Nucleus accumbens (tissue), 56 donors: ENCODE measurements around the gene CRLF1.
"Not testable (repeated sequence)": the region's sequence is repeated elsewhere in the genome, so short reads cannot be mapped to it uniquely, and the experiment has no call there.

Experiments
- DNase-seq, 56 donors: peaks; one replicate each; lab custom pipeline; 2025; lab: John Stamatoyannopoulos, UW

The CRLF1 gene

DNA sequence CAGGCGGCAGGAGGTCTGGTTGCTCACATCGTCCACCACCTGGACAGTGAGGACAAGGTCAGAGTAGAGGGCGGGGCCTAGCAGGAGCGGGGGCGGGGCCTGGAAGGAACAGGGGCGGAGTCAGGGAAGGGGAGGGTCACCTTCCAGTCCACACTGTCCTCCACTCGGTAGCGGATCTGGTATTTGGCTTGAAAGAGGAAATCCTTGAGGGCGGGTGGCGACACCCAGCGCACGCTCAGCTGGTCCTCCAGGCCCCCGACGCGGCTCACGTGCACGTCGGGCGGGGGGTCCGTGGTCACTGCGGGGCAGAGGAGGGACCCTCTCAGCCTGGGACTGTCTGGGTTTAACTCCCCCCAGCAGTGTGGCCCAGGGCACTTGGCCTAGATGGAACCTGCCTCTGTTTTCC, 9.8 kb downstream of the CRLF1 start:
- peak in 2 of 56 donors; percentile 12 to 18 for DNase-seq

- no peak for DNase-seq
Observed at GRCh38 chr19:18595475-18595874, 11.1 kb downstream of the CRLF1 start.

- DNase-seq: no peak
Observed at GRCh38 chr19:18594824-18595373, 11.7 kb downstream of the CRLF1 start.

DNA sequence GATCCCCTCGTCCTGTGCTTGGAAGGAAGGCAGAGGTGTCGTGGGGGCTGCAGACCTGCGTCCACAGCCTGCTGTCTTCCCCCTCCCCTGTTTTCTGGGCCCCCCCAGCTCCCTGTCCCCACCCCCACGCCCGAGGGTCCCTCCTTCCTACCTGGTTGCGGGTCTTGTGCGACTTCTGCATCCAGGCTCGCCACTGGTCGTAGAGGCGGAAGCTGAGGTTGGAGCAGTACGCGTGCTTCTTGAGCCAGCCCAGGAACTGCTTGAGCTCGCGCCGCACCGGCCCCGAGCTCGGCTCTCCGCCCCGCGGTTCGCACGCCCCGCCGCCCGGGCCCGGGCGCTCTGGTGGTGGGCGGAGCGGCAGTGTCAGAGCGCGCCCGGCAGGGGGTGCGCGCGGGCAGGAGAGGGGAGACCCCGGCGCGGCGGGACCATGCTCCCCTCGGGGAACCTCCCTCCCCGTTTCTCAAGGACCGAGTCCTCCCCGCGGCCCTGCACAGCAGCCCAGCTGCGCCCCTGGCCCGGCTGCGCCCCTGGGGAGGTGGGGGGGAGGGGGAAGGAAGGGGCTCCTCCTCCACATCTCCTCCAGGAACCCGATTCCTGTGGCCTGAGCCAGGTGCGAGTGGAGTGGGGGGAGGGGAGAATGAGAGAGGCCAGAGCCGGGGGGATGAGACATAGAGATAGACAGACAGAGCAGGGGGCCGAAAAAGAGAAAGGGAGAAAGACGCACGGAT, 12.3 kb downstream of the CRLF1 start:
- DNase-seq: peak in 42 of 56 donors; percentile 6 to 70 (median 32)

DNA sequence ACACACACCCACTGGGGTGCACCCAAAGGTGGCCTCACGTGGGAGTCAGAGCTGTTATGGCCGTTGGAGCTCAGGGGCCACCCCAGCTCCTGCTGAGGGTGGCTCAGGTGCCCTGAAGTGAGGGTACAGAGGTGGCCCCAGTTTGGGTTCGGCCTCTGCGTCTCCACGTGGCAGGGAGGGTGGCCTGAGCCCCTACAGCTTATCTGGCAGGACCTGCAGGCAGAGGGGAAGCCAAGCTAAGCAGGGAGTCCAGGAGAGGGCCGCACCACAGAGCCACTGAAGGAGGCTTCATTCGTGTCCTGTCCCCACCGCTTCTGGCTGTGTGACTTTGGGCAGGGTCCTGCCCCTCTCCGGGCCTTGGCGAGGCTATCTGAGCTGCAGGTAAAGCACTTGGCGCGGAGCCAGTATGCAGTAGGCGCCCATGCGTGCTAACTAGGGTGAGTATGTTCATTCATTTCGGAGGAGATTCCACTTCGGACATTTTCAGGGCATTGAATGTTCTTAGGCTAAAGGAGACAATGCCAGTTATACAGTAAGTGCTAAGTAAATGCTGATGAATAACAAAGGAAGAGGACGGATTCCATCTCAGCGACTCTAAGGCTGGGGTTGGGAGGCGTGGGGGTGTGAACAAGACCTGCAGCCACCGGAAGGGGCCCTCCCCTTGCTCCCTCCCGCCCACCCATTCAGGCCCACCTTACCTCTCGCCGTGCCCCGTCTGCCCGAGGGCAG, 13.1 kb downstream of the CRLF1 start:
- no peak for DNase-seq

DNA sequence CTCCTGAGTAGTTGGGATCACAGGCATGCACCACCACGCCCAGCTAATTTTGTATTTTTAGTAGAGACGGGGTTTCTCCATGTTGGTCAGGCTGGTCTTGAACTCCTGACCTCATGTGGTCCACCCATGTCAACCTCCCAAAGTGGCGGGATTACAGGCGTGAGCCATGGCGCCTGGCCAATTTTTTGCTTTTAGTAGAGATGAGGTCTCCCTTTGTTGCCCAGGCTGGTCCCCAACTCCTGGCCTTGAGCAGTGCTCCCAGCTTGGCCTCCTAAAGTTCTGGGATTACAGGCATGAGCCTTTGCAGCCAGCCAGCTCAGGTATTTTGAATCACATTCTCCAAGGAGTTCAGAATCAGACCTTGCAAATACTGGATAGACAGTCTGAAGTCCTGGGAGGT, 13.9 kb downstream of the CRLF1 start:
- DNase-seq: not testable (repeated sequence)

- DNase-seq: no peak
Observed at GRCh38 chr19:18591735-18592385, 14.7 kb downstream of the CRLF1 start.

DNA sequence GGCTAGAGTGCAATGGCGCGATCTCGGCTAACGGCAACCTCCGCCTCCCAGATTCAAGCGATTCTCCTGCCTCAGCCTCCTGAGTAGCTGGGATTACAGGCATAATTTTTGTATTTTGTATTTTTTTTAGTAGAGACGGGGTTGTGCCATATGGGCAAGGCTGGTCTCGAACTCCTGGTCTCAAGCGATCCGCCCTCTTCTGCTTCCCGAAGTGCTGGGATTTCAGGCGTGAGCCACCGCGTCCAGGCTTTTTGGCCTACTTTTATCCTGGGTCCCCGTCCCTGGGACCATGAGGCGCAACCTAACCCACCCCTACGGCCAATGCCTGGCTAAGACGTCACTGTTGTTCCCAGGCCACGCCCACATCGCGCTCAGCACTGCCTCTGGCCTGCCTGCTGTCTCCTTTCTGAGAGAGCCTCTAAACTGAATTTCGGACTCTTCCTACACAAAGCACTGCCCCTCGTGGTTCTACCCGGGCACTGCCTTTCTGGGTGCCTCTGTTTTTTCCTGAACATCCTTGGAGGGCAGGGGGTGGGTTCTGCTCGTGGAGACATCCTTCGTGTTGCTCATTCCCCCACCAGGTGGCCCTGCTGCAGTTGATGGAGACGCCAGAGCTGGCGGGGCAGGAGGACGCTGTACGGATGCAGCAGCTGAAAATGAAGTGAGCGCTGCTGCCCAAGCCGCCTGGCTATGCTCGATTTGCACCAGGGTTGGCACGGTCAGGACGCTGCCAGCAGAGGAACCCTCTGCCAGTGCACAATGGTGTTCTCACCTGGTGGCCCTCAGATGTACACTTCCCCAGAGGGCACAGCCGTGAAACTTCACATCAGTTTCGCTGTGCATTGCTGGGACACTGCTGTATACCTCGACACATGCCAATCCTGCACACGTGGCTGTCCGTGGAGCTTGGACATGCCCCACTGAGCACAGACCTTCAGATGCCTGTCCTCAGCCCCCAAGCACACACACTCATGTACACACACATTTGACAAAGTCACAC, 16.0 kb downstream of the CRLF1 start:
- DNase-seq: peak in 54 of 56 donors; percentile 23 to 93 (median 74)

- DNase-seq: peak in 31 of 56 donors; percentile 18 to 67 (median 46)
Observed at GRCh38 chr19:18589380-18590272, 17.0 kb downstream of the CRLF1 start.

DNA sequence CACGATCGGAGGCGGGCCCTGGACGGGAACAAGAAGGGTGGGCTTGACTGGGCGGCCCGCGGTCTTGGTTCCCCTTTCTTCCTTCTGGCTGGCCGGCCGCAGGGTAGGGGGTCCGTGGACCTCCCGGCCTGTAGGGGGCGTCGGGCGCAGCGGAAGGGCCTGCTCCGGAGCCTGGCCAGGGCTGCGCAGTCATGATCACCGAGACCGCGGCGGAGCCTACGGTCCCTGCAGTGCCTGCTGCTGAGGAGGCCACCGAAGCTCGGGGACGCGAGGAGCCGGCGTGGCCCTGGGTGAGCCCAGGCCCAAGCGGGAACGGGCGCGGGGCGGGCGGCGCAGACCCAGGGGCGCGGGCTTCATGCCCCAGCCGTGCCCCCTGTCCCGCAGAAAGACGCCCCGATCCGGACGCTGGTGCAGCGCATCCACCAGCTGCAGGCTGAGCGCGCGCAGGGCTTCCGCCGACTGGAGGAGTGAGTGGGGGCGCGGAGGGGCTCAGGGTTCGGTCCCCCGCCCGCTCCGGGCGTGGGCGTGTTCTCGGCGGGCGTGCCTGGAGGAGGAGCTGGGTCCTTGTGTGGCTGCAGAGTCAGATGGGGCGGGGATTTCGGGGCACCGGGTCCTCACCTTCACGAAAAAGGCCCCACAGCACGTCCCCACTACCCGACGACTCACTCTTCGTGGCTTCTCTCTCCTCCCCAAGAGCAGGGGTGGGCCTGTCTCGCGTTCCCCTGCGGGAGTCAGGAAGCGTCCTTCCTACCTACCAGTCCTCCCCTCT, 17.8 kb downstream of the CRLF1 start, which contains the start of gene REX1BD:
TSS of gene REX1BD (plus strand) at position 188 of the 769 bp plus-strand sequence. CDS start at position 192, 4 bp downstream.
- peak in 55 of 56 donors; percentile 29 to 89 (median 76) for DNase-seq

GRCh38 chr19:18587962-18588610, 18.5 kb downstream of the CRLF1 start:
- DNase-seq: no peak

DNA sequence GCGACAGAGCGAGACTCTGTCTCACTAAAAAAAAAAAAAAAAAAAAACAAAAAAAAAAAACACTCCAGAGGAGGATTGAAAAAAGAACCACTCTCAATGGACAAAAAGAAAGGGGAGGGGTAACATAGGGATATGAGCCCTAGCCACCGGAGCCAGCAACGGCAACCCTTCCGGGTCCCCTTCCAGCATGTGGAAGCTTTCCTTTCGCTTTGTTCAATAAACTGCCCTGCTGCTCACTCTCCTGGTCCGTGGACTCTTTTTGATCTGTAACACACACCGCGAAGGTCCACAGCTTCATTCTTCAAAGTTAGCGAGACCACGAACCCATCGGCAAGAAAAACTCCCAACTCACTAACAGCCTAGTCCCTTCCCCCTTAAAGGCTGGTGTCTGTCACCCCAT, 19.0 kb downstream of the CRLF1 start:
- DNase-seq: no peak

- no peak for DNase-seq
Observed at GRCh38 chr19:18586306-18586705, 20.3 kb downstream of the CRLF1 start.

DNA sequence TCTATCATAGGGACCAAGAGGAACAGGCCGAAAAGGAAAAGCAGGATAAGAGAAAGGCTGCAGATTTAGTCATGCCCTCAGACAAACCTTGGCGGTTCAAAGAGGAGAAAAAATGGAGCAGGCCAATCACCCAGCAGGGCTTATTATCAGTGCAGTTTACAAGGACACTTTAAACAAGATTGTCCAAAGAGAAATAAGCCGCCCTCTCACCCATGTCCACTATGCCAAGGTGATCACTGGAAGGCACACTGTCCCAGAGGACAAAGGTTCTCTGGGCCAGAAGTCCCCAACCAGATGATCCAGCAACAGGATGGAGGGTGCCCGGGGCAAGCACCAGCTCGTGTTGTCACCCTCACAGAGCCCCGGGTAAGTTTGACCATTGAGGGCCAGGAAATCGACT, 26.3 kb downstream of the CRLF1 start:
- DNase-seq: no peak

DNA sequence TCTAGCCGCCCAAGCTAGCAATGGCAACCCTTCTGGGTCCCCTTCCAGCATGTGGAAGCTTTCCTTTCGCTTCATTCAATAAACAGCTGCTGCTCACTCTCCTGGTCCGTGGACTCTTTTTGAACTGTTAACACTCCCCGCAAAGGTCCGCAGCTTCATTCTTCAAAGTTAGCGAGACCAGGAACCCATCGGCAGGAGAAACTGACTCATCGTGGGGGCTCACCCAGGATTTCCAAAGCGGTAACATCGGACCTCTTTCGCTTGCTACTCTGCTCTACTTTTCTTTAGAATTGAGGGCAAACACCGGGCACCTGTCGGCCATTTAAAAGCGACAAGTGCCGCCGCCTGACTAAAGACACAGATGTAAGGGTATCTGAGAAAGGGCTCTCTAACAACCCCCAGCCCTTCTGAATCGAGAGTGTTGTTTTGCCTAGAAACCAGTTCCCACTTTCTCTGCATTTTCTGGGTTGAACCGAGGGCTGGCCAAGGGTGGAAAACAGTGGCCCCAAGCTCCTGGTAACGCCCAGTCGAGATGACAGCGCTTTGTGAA, 29.2 kb downstream of the CRLF1 start:
- no peak for DNase-seq

DNA sequence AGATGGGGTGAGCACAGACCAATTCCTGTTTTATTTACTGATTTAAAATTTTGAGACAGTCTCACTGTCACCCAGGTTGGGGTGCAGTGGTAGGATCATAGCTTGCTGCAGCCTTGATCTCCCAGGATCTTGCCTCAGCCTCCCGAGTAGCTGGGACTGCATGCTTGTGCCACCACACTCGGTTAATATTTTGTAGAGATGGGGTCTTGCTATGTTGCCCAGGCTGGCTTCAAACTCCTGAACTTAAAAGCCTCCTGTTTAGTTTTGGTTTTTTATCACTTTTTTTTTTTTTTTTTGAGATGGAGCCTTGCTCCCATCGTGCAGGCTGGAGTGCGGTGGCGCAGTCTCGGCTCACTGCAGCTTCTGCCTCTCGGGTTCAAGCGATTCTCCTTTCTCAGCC, 30.2 kb downstream of the CRLF1 start:
- no peak for DNase-seq

DNA sequence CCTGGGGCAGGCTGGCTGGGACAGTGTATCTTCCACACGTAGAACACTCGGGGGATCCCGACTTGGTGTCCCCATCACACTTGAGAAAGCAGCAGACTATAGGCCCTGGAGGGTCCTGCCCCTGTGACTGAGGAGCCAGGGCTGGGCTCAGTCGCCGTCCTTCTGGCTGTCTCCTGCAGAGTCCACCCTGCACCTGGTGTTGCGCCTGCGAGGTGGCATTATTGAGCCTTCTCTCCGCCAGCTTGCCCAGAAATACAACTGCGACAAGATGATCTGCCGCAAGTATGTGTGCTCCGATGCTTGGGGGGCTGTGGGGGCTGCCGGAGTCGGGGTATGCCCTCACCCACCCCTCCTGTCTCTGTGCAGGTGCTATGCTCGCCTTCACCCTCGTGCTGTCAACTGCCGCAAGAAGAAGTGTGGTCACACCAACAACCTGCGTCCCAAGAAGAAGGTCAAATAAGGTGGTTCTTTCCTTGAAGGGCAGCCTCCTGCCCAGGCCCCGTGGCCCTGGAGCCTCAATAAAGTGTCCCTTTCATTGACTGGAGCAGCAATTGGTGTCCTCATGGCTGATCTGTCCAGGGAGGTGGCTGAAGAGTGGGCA, 31.8 kb downstream of the CRLF1 start:
- no peak for DNase-seq
